Islet of Langerhans (tissue), 1 donor: ENCODE measurements around the gene SLC24A4.

ENCODE experiments used
- FAIRE-seq: peaks from one replicate; lab custom pipeline; 2011; peaks lifted over from hg19 to GRCh38; lab: Jason Lieb, UNC

SLC24A4 gene

DNA sequence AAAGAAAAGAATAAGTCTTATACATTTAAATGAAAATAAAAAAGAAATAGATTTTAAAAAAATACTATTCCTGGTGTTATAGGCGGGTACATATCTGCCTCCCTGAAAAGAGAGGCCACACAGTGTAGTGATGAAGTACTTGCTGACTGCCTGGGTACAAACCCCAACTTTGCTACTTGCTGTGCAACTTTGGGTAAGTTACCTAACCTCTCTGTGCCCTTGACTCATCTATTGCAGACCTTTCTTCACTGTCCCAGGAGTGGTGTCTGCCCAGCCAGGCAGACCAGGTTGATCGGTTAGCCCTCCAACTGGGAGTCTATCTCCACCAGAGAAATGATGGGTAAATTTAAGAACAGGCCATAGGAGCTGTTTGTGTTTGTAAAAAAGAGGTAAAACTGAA, 82.0 kb downstream of the SLC24A4 start:
- no peak for FAIRE-seq

DNA sequence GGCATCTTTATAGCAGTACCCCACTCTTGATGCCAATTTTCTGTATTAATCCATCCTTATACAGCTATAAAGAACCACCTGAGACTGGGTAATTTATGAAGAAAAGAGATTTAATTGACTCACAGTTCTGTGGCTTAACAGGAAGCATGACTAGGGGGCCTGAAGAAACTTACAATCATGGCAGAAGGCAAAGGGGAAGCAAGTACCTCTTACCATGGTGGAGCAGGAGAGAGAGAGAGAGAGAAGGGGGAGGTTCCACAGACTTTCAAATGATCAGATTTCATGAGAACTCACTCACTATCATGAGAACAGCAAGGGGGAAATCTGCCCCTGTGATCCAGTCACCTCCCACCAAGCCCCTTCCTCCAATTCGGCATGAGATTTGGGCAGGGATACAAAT, 84.4 kb downstream of the SLC24A4 start:
- FAIRE-seq: no peak

DNA sequence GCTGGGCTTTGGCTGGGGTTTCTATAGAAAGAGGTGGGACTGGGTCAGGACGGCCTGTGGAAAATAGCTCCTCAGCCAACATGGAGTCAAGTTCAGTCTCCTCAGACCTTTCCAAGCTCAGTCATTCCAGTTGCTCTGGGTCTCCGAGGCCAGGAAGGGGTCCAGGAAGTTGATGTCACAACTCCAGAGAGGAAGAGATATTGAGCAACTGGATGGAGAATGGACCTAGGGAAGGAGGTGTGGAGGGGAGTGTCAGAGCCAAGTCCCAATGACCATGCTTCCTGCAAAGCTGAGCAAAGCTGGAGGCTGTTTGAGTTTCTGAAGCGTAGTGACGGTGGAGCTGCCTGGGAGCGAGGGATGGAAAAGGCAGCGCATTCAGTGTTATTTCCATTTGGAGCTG, 86.1 kb downstream of the SLC24A4 start:
- no peak for FAIRE-seq

DNA sequence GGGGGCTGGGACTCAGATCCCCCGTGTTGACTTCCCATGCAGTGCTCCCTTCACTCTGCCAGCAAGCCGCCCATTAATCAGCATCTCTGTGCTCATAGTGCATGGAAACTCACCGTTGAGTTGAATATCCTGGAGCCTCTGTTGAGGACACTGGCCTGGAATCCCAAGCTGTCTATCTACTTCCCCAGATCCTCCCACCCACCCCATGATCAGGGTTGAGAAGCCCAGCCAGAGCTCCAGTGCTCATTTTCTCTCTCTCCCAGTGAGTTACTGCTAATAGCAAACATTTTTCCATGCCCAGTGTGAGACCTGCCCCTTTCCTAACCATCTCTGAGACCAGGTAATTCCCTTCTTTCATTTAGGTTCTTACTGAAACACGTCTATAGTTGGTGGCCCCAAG, 88.2 kb downstream of the SLC24A4 start:
- FAIRE-seq: no peak

DNA sequence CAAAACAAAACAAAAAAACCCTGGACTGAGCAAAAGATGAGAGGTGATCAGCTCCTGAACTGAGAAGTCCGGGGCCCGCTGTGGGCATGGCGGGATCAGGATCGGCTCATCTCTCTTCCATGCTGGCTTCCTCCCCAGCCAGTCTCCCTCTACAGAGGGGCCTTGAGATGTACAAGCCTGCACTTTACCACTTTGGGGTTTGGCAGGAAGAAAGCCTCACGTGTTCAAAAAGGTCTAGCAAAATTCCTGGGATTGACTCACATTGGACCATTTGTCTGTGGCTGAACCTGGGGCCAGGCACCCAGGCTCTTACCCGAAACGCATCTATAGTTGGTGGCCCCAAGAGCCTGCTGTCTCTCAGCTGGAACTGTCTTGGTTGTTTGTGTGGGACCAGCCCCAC, 89.0 kb downstream of the SLC24A4 start:
- no peak for FAIRE-seq

DNA sequence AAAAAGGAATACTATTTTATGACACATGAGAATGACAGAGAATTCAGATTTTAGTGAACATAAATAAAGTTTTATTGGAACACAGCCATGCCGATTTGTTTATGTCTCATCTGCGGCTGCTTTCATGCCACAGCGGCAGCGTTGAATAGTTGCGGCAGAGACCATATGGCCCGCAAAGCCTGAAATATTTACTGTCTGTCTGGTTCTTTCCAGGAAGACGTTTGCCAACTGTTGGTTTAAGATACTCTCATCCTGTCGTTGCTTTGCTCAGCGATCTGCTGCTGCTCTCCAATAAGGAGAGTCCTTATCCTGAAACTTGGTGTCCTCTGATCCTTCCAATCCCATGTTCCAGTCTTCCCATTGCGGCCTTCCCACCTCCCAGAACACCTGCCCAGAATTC, 89.9 kb downstream of the SLC24A4 start:
- FAIRE-seq: no peak

DNA sequence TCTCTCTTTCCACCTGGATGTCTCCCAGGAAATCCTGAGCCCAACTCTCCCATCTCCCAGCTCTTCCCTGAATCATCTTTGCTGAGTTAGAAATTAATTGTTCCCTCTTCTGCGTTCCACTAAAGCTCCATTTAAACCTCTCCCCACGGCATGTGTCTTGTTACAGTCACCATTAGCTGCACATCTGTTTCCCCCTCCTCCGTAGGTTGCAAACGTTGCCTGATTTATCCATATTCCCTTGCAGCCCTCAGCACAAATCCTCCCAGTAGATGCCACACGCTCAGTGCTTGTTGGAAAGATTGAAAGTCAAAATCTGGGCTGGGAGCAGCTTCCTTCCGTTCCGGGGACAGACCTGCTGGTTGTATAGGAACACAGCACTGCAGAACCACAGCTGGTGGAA, 90.4 kb downstream of the SLC24A4 start:
- FAIRE-seq: no peak

DNA sequence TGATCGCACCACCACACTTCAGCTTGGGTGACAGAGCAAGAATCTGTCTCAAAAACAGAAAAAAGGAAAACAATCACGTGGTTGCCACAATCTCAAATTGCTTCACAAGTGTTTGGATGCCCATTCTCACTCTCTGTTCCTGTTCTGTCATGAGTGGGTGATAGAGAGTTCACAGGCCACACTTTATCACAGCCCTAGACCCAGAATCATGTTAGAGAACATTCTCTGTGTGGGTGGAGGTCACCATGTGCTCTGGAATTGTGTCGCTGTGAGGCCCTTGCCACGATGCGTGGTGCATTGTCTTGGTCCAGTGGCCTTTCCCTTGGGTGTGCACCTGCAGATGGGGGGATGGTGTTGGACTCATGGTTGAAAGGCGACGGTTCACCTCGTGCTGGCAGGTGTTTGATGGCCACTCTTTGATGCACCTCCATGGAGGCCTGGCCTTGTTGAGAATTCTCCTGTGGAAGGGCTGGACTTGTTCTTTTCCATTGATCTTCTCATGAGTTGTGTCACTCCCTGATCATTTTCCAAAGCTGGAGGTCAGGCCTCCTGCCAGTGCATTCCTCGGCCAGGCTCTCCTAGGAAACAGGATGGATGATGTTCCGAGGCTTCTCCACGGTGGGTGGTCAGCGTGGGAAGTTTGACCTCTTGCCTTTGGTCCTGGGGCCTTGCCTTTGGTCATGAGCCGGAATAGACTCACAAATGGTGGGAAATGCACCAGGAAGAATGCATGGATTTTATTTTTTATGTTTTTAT, 91.9 kb downstream of the SLC24A4 start:
- FAIRE-seq: no peak

DNA sequence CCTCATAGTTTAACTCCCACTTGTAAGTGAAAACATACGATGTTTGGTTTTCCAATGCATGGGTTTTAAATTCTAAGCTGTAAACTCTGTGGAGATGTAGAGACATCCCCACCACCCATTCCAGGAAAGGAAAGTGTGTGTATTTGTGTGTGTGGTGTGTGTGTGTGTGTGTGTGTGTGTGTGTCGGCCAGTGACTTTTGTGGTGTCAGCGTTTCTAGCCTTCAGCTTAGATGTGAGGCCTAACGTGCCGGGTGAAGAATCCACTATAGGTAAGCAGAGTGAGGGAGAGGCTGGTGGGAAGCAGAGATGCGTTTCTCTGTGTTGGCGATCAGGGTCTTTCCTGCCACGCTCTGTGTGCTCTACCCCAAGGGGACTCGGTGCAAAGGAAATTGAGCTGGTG, 93.0 kb downstream of the SLC24A4 start:
- FAIRE-seq: no peak

DNA sequence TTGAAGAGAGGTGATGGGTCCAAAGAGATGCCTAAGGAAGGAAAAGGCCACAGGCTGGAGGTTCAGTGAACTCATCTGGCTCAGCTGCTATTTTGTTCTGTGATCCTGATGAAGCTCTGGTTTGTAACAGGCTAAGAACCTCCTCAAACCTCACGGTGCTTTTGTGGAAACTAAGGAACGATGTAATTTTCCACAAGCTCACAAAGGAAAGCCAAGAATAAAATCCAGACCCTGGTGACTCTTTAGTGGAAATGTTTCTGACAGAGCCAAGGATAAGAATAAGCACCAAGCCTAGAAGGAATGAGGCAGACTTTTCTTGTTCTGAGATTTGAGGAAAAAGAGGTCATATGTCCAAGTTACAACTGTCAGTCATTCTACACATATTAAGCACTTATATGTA, 93.6 kb downstream of the SLC24A4 start:
- FAIRE-seq: no peak

DNA sequence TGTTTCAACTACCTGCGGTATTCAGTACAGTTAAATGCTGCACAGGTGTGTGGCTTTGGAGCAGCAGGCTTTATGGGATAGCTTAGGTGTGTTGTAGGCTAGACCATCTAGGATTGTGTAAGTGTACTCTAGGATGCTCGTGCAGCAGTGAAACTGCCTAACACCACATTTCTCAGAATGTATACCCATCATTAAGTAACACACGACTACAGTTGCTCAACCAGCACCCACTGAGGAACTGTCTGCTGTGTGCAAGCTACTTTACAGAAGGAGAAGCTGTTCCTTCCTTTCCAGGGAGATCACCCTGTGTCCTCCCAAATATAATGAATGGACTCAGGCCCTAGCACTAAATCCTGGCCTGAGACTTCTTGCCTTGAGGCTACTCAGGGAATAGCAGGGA, 94.8 kb downstream of the SLC24A4 start:
- no peak for FAIRE-seq

DNA sequence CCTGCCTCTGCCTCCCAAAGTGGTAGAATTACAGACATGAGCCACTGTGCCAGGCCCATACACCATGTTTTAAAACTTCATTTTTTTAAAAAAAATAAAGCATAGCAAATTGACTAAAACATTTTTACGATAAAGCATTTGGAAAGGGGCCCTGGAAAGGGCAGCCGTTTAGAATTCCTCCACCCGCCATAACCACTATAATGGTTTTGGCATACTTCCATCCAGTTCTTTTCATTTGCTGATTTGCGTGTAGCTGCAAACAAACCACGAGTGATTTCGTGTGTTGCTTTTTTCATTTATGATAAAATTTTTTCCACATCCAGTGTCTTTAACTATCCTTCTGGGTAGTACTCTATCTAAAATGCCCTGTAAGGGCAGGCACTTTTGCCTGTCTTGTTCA, 98.8 kb downstream of the SLC24A4 start:
- no peak for FAIRE-seq

DNA sequence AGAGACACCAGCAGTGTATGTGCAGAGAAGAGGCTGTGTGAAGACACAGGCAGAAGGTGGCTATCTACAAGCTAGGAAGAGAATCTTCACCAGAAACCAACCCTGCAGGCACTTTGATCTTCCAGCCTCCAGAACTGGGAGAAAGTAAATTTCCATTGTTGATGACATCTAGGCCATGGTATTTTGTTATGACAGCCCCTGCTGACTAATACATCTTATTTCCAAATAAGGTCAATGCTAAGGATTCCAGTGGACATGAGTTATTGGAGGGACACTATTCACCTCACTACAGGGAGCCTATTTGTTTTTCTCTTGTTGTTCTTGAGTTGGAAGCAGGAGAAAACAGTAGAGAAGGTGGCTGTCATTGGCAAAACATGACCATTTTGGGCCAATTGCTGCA, 102.1 kb downstream of the SLC24A4 start:
- FAIRE-seq: no peak

DNA sequence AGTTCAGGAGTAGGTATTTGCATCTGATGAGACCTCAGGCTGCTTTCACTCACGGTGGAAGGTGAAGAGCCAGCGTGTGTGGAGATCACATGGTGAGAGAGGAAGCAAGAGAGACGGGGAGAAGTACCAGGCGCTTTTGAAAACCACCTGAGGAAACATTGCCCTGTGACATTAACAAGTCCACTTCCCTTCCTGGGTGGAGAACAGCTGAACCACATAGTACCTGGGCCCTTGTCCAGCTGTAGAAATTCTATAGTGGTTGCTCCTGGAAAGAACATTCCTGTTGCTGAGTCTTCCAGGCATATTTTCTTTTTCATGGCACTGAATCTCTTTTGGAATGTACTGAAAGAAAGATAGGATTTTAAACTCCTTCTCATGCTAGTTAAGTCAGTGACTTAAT, 103.3 kb downstream of the SLC24A4 start:
- no peak for FAIRE-seq

DNA sequence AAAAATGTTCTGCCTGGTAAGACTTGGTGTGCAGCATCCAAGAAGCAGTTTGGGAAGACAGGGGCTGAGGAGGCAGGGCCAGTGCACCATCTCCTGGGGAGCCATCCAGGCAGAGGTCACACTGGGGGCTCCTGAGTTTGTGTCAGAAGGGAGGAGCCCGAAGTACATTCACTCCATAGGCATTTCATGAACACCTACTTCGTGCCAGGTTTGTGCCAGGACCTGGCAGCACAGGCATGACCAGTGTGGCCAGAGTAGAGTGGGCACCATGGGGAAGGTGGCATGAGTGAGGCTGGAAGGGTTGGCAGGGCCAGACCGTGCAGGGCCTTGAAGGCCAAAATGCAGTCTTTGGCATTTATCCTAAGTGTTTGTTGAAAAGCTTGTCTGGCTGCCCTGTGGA, 104.1 kb downstream of the SLC24A4 start:
- no peak for FAIRE-seq

DNA sequence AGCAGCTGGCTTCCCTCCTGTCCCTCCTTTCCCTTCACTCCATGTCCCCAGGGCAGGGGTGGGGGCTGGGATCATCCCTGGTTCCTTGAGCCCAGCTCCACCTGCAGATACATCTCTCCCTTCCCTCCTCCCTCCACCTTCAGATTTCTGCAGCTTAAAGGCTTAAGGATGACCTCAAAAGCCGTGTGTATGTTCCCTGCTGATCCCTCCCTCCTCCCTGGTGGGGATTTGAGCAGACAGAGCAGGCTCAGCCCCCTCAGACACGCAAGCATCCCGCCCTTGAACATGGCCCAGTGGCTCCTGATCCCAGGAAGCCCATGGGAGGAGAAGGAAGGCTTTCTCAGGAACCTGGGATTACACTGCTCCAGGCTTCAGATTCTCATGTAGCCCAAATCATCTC, 107.7 kb downstream of the SLC24A4 start:
- FAIRE-seq: no peak

DNA sequence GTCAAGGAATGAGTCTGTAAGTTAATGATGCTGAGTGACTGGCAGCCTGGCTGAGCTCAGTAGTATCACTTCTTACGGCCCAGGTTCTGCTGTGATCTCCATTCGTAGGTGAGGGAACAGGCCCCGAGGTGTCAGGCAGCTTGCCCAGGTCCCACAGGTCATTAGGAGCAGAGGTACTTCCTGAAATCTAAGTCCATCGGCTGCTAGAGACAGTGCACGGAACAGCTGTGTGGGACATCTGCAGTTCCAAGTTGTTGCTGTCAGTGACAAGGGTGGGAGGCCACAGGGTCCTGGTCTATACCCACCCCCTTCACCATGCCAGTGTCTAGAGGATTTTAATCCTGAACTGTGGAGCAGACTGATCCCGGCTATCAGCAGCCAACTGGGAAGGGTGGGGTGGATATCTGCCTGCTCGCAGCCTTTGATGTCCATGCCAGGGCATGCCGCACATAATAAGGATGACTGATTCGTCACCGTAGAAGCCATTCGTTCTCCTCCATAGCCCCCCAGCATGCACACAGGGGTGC, 108.3 kb downstream of the SLC24A4 start:
- no peak for FAIRE-seq

DNA sequence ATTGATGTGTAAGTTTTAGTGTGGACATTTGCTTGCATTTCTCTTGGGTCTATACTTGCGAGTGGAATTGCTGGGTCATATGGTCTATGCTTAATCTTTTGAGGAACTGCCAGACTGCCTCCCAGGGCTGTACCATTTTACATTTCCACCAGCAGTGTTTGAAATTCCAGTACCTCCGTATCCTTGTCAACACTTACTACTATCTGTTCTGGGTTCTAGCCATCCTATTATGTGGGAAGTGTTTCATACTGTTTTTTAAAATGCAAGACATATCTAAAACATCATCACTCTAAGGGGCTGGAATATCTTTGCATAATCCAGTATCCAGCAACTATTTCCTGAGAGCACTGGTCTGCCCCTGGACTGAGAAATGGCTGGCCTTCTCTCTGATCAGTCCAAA, 110.4 kb downstream of the SLC24A4 start:
- FAIRE-seq: no peak

DNA sequence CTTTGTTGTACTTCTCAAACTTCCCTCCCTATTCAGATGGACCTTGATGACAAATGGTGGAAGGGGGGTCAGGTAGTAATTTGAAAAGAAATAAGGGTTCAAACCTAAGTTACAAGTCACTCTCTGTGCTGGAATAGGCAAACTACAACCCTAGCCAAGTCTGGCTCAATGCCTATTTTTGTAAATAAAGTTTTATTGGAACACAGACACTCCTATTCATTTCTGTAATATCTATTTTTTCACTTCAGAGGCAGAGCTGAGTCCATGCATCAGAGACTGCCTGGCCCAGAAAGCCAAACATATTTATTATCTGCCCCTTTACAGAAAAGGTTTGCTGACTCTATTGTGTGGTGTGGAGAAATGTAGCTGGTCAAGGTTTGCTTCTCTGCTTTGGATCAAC, 112.2 kb downstream of the SLC24A4 start:
- FAIRE-seq: no peak

DNA sequence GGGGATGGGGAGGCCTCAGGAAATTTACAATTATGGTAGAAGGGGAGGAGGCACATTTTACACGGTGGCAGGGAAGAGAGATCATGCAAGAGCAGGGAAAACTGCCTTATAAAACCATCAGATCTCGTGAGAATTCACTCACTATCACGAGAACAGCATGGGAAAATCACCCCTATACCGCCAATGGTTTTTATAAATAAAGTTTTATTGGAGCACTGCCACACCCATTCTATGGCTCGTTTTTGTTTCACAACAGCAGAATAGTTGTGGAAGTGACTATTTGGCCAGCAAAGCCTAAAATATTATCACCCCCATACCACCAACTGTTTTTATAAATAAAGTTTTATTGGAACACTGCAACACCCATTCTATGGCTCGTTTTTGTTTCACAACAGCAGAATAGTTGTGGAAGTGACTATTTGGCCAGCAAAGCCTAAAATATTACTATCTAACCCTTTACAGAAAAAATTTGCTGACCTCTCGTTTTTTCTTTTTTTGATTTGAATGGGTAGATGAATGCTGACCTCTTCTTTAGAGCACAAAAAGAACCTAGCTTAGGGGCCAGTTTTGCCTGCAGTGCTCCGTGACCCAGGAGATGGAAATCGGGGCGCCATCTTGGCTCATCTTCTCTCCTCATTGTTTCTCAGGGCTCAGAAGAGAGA, 113.3 kb downstream of the SLC24A4 start:
- no peak for FAIRE-seq

DNA sequence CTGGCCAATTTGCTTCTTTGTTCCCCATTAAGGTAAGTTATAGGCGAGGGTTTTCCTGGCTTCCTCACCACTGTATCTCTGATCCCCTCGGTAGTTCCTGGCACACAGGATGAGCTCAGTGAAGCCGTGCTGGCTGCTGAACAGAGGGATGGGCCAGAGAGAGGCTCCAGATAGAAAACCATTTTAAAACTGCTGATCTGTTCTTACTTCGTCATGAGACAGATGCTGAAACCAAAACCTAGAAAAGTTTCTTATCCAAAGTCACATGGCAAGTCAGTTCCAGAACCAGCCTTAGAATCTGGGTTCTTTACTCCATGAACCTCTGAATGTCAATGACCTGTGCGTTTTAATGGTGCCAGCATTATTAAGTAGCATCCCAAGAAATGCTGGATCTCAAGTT, 114.3 kb downstream of the SLC24A4 start:
- no peak for FAIRE-seq

DNA sequence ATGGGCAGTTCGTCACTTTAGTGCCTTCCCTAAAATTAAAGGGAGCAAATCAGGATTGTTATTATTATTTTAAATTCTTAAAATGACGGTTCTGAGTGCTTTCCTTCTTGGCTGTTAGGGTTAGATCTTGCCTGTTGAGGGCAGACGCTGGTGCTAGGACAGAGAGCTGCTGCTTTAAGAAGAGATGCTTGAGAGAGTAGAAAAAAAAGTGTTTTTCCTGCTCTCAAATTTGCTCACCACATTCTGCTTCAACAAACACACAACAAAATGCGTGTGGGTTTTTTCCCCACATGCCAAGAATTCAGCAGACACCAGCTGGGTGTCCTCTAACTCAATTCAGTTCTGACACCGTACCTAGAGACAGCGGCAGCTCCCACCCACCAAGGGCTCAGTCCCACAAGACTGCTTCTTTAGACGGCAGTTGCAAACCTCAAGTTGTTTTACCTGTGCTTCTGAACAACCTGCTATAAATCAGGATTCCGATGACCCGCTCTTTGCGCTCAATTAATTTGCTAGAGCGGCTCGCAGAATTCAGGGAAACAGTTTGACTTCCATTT, 114.8 kb downstream of the SLC24A4 start:
- no peak for FAIRE-seq

DNA sequence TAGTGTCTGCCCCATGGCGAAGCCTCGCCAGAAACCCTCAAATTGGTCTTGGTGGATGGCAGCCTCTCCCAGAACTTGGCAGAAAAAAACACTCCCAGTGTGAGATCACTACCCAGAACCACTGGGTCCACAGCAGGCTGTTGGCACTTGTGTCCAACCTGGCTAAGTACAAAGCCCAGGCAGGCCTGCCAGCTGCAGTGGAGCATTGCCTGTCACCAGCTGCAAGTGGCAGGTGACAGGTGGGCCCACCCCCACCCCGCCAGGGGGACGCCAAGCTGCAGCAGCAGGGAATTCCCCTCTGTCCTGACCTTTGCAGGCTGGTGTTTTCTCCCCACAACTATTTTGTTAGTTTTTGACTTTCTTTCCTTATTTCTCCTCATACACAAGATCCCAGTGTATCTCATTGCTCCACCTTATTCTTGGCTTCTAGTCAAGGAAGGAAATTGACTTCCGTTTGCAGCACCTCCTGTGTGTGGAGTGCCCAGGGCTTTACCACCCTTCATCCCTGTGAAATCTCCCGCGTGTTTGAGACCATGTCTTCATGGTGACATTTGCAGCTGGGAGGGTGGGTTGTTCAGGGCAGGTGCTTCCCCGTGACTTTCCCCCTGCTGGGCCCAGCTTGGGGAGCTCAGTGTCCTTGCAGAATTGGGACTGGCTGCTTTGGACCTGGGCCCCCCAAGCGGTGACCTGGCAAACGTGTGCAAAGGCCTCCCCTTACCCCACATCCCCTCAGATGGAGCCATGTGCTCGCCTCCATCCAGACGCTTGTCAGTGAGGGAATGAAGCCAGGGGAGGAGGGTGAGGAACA, 116.8 kb downstream of the SLC24A4 start:
- FAIRE-seq: no peak
